Measurements from ENCODE around the gene MAN1C1. TPM values are rescaled to one million over a fixed set of nuclear protein-coding genes. Genes with fewer than 3 reads are reported as not detected.

MAN1C1 gene
- total RNA-seq, 1 experiment from 2014 or later = 1.5 TPM

GRCh38 chr1:25690396-25690956, 73.9 kb downstream of the MAN1C1 start:
- H3K27ac ChIP-seq (ENCODE audit: low read length) = no peak overlapping the region
- no peak for TF ChIP-seq REST (IDR thresholded peaks at IDR 0.05; ENCODE audit: insufficient read depth in 1 of 2, low read depth in 2 of 2, low read length in 1 of 2)
- TF ChIP-seq TCF7L2 (IDR thresholded peaks at IDR 0.05; ENCODE audit: low read depth, low read length) = no peak
- no peak for TF ChIP-seq SIN3A (IDR thresholded peaks at IDR 0.05; ENCODE audit: borderline replicate concordance, insufficient read depth, low read depth, low read length)
- no peak for TF ChIP-seq CTCF (IDR thresholded peaks at IDR 0.05)
- POLR2A ChIA-PET = no interaction called here
- H3K27me3 ChIP-seq (ENCODE audit: control insufficient read depth, insufficient read depth, low read length) = no peaks in the 10 kb centered on the region; the same call in 1 of the 2 replicates
- ATAC-seq = no peak
- H3K4me3 ChIP-seq (ENCODE audit: low read depth in 2 of 2, low read length in 2 of 2) = no peak overlapping the region
- in situ Hi-C loops (cut with HindIII; ENCODE audit: low pct_unique_long_range_greater_than_20kb, low sequenced_read_pairs) = no loop called here
- H3K9me3 ChIP-seq (ENCODE audit: control insufficient read depth, insufficient read depth, low read depth, low read length) = no peaks in the 10 kb centered on the region
- BruUV-seq (replicated peaks) = no TSS peak
- H3K4me1 ChIP-seq (ENCODE audit: control insufficient read depth, insufficient read depth, low read length) = no peaks in the 10 kb centered on the region
- intact Hi-C loops (cut with micrococcal nuclease; ENCODE audit: unreplicated experiment) = no loop called here
- no peaks in the 10 kb centered on the region for H3K36me3 ChIP-seq (ENCODE audit: control insufficient read depth, insufficient read depth, low read length)
- DNase-seq (ENCODE audit: low read depth, low spot score) = no peak
- CTCF ChIA-PET = no interaction called here

- CTCF ChIA-PET = no interaction called here
- intact Hi-C loops (cut with micrococcal nuclease; ENCODE audit: unreplicated experiment) = no loop called here
These were observed 74.6 kb downstream of the MAN1C1 start for GRCh38 chr1:25691211-25691610.

More at GRCh38 chr1:25691211-25691610, 74.6 kb downstream of the MAN1C1 start:
- TF ChIP-seq TCF7L2 (IDR thresholded peaks at IDR 0.05; ENCODE audit: low read depth, low read length) (no peak), REST (IDR thresholded peaks at IDR 0.05; ENCODE audit: insufficient read depth in 1 of 2, low read depth in 2 of 2, low read length in 1 of 2) (no peak), POLR2AphosphoS5 (IDR thresholded peaks at IDR 0.05; ENCODE audit: low read depth, low read length) (no peak), CTCF (IDR thresholded peaks at IDR 0.05) (no peak), SIN3A (IDR thresholded peaks at IDR 0.05; ENCODE audit: borderline replicate concordance, insufficient read depth, low read depth, low read length) (no peak)
- in situ Hi-C loops (cut with HindIII; ENCODE audit: low pct_unique_long_range_greater_than_20kb, low sequenced_read_pairs) = no loop called here
- no peaks in the 10 kb centered on the region; the same call in 1 of the 2 replicates for H3K27me3 ChIP-seq (ENCODE audit: control insufficient read depth, insufficient read depth, low read length)
- no TSS peak for BruUV-seq (replicated peaks)
- no peak overlapping the region for H3K27ac ChIP-seq (ENCODE audit: low read length)
- H3K36me3 ChIP-seq (ENCODE audit: control insufficient read depth, insufficient read depth, low read length) = no peaks in the 10 kb centered on the region
- H3K9me3 ChIP-seq (ENCODE audit: control insufficient read depth, insufficient read depth, low read depth, low read length) = no peaks in the 10 kb centered on the region
- H3K4me1 ChIP-seq (ENCODE audit: control insufficient read depth, insufficient read depth, low read length) = no peaks in the 10 kb centered on the region
- POLR2A ChIA-PET = no interaction called here
- DNase-seq (ENCODE audit: low read depth, low spot score) (no peak), ATAC-seq (no peak)
- H3K4me3 ChIP-seq (ENCODE audit: low read depth in 2 of 2, low read length in 2 of 2) = no peak overlapping the region
